Loucy (cell line): ENCODE data around the gene CDK8.

Source experiments
- H2AFZ ChIP-seq: fragments of 200-600 bp; sonication (generic); 2 replicates; pipeline ENCODE4 v1.6.0; 2016; ENCODE audit warnings: antibody characterized with exemption, mild to moderate bottlenecking, low read length, moderate library complexity
- H3F3A ChIP-seq: fragments of 200-600 bp; 2 replicates; pipeline ENCODE4 v1.6.0; 2016; ENCODE audit warnings: antibody characterized with exemption, low read depth, mild to moderate bottlenecking
- H3K27me3 ChIP-seq: fragments of 200-600 bp; sonication (generic); 2 replicates; pipeline ENCODE4 v1.6.1; 2014; ENCODE audit warnings: low read length, mild to moderate bottlenecking; ENCODE audit not compliant: insufficient read depth, poor library complexity, severe bottlenecking
- H3K36me3 ChIP-seq: fragments of 200-600 bp; sonication (generic); 2 replicates; pipeline ENCODE4 v1.6.1; 2016; ENCODE audit warnings: low read length; ENCODE audit not compliant: insufficient read depth
- H3K4me1 ChIP-seq: fragments of 200-600 bp; sonication (generic); 2 replicates; pipeline ENCODE4 v1.5.1; 2014; ENCODE audit warnings: low read length, mild to moderate bottlenecking; ENCODE audit not compliant: insufficient read depth, poor library complexity, severe bottlenecking
- H3K4me2 ChIP-seq: fragments of 200-600 bp; sonication (generic); 2 replicates; pipeline ENCODE4 v1.6.0; 2014; ENCODE audit warnings: antibody characterized with exemption, low read length, low read depth, mild to moderate bottlenecking; ENCODE audit not compliant: poor library complexity, severe bottlenecking
- H3K4me3 ChIP-seq: fragments of 200-600 bp; sonication (generic); 2 replicates; pipeline ENCODE4 v1.5.1; 2014; ENCODE audit warnings: low read length, mild to moderate bottlenecking, mixed read lengths; ENCODE audit not compliant: poor library complexity, severe bottlenecking
- H3K79me2 ChIP-seq: fragments of 200-600 bp; sonication (generic); 2 replicates; pipeline ENCODE4 v1.6.1; 2014; ENCODE audit warnings: low read length; ENCODE audit not compliant: insufficient read depth
- H3K9ac ChIP-seq: fragments of 200-600 bp; sonication (generic); 2 replicates; pipeline ENCODE4 v1.6.0; 2014; ENCODE audit warnings: mild to moderate bottlenecking, low read depth, low read length, moderate library complexity; ENCODE audit not compliant: poor library complexity, severe bottlenecking
- H3K9me2 ChIP-seq: fragments of 200-600 bp; sonication (generic); replicated peaks from 2 replicates; pipeline ENCODE4 v1.6.1; 2016; ENCODE audit warnings: low read depth, low read length, mixed read lengths
- H3K9me3 ChIP-seq: fragments of 200-600 bp; sonication (generic); 2 replicates; pipeline ENCODE4 v1.6.1; 2014; ENCODE audit warnings: mild to moderate bottlenecking, antibody characterized with exemption, low read length, low read depth; ENCODE audit not compliant: insufficient read depth
- H4K20me1 ChIP-seq: fragments of 200-600 bp; sonication (generic); 2 replicates; pipeline ENCODE4 v1.6.0; 2014; ENCODE audit warnings: antibody characterized with exemption, low read length, mild to moderate bottlenecking; ENCODE audit not compliant: insufficient read depth, poor library complexity, severe bottlenecking
- CTCF ChIP-seq: fragments of 200-600 bp; sonication (generic); conservative IDR thresholded peaks from 2 replicates; pipeline ENCODE4 v1.5.1; 2014; ENCODE audit warnings: mild to moderate bottlenecking, antibody characterized with exemption, low read length
- EZH2phosphoT487 ChIP-seq: fragments of 200-600 bp; IDR thresholded peaks from 2 replicates; pipeline ENCODE4 v1.6.1; 2018; ENCODE audit warnings: antibody characterized with exemption, mild to moderate bottlenecking, moderate library complexity, borderline replicate concordance

The CDK8 gene

GRCh38 chr13:26412936-26413716 is 159.2 kb downstream of the CDK8 start:
- H3K4me1 ChIP-seq: no peaks in the 10 kb centered on the region
- no peak overlapping the region for H3K4me3 ChIP-seq
- H3K9me2 ChIP-seq: no peaks in the 10 kb centered on the region
- no peak overlapping the region for H2AFZ ChIP-seq
- no peaks in the 10 kb centered on the region for H4K20me1 ChIP-seq
- TF ChIP-seq EZH2phosphoT487: no peak
- no peak for TF ChIP-seq CTCF
- H3K79me2 ChIP-seq: no peaks in the 10 kb centered on the region
- H3F3A ChIP-seq: no peaks in the 10 kb centered on the region
- H3K4me2 ChIP-seq: no peak overlapping the region
- H3K9me3 ChIP-seq: no peaks in the 10 kb centered on the region
- H3K9ac ChIP-seq: no peak overlapping the region
- no peaks in the 10 kb centered on the region; the same call in 1 of the 2 replicates for H3K36me3 ChIP-seq
- H3K27me3 ChIP-seq: no peaks in the 10 kb centered on the region

GRCh38 chr13:26420282-26420960 is 166.5 kb downstream of the CDK8 start:
- no peak for TF ChIP-seq EZH2phosphoT487
- no peak for TF ChIP-seq CTCF
- Histone ChIP-seq H3K9ac (no peak overlapping the region), H3F3A (no peaks in the 10 kb centered on the region), H2AFZ (no peak overlapping the region), H3K36me3 (no peaks in the 10 kb centered on the region), H3K9me2 (no peaks in the 10 kb centered on the region), H3K9me3 (no peaks in the 10 kb centered on the region), H3K4me2 (no peak overlapping the region), H3K4me3 (no peak overlapping the region), H3K27me3 (no peaks in the 10 kb centered on the region), H3K4me1 (no peaks in the 10 kb centered on the region), H3K79me2 (no peaks in the 10 kb centered on the region), H4K20me1 (no peaks in the 10 kb centered on the region)

- no peak overlapping the region for H3K9ac ChIP-seq
- no peaks in the 10 kb centered on the region for H4K20me1 ChIP-seq
- no peak overlapping the region for H3K4me3 ChIP-seq
- TF ChIP-seq EZH2phosphoT487 (no peak), CTCF (no peak)
- no peaks in the 10 kb centered on the region for H3K79me2 ChIP-seq
- H3K36me3 ChIP-seq: no peaks in the 10 kb centered on the region
- no peaks in the 10 kb centered on the region for H3F3A ChIP-seq
- H3K4me1 ChIP-seq: no peaks in the 10 kb centered on the region
- no peak overlapping the region for H3K4me2 ChIP-seq
- no peak overlapping the region for H2AFZ ChIP-seq
- H3K27me3 ChIP-seq: no peaks in the 10 kb centered on the region
- no peaks in the 10 kb centered on the region for H3K9me2 ChIP-seq
- no peaks in the 10 kb centered on the region for H3K9me3 ChIP-seq
Observed at GRCh38 chr13:26422036-26422435, 168.1 kb downstream of the CDK8 start.
